Karpas-422 (cell line): ENCODE measurements around the gene CRYBG1. TPM values are rescaled to one million over a fixed set of nuclear protein-coding genes. Genes with fewer than 3 reads are reported as not detected.
A peak's percentile ranks its signal among the peaks of the same experiment; 100 is the strongest.
"Not testable (repeated sequence)": the region's sequence is repeated elsewhere in the genome, so short reads cannot be mapped to it uniquely, and the experiment has no call there.

Experiments used
- DNase-seq: peaks from one replicate; pipeline ENCODE4 v3.0.0-alpha.2; 2015
- H2AFZ ChIP-seq: fragments of 200-600 bp; sonication (generic); 2 replicates; pipeline ENCODE4 v1.6.1; 2014; ENCODE audit warnings: antibody characterized with exemption, low read length, mixed read lengths
- H3K27ac ChIP-seq: fragments of 200-600 bp; sonication (generic); 2 replicates; pipeline ENCODE4 v1.5.1; 2014; ENCODE audit warnings: mild to moderate bottlenecking, low read length, moderate library complexity
- H3K27me3 ChIP-seq: fragments of 200-600 bp; sonication (generic); 2 replicates; pipeline ENCODE4 v1.6.1; 2014; ENCODE audit warnings: low read length, mixed read lengths
- H3K36me3 ChIP-seq: fragments of 200-600 bp; sonication (generic); 2 replicates; pipeline ENCODE4 v1.6.1; 2014; ENCODE audit warnings: low read length, mixed read lengths; ENCODE audit not compliant: insufficient read depth
- H3K4me1 ChIP-seq: fragments of 200-600 bp; sonication (generic); 2 replicates; pipeline ENCODE4 v1.6.1; 2014; ENCODE audit warnings: mild to moderate bottlenecking, low read length, mixed read lengths
- H3K4me2 ChIP-seq: fragments of 200-600 bp; sonication (generic); 2 replicates; pipeline ENCODE4 v1.6.1; 2014; ENCODE audit warnings: low read length, low read depth, mild to moderate bottlenecking; ENCODE audit not compliant: poor library complexity, severe bottlenecking
- H3K4me3 ChIP-seq: fragments of 200-600 bp; sonication (generic); 2 replicates; pipeline ENCODE4 v1.5.1; 2014; ENCODE audit warnings: mild to moderate bottlenecking, antibody characterized with exemption, low read length, mixed read lengths
- H3K79me2 ChIP-seq: fragments of 200-600 bp; sonication (generic); 2 replicates; pipeline ENCODE4 v1.6.1; 2014; ENCODE audit warnings: mild to moderate bottlenecking, low read length, mixed read lengths
- H3K9ac ChIP-seq: fragments of 200-600 bp; sonication (generic); 2 replicates; pipeline ENCODE4 v1.6.0; 2014; ENCODE audit warnings: low read length
- H3K9me2 ChIP-seq: fragments of 200-600 bp; sonication (generic), shearing (Covaris generic); replicated peaks from 2 replicates; pipeline ENCODE4 v1.6.0; 2014; ENCODE audit warnings: mild to moderate bottlenecking, low read length, moderate library complexity; ENCODE audit not compliant: insufficient read depth
- H3K9me3 ChIP-seq: fragments of 300-700, 200-600 bp; sonication (generic); 2 replicates; pipeline ENCODE4 v1.6.1; 2014; ENCODE audit warnings: low read length, mixed read lengths
- H4K20me1 ChIP-seq: fragments of 200-600 bp; sonication (generic); 2 replicates; pipeline ENCODE4 v1.6.1; 2014; ENCODE audit warnings: mild to moderate bottlenecking, antibody characterized with exemption, low read length, low read depth; ENCODE audit not compliant: insufficient read depth
- total RNA-seq: library from RNA; depleted of rRNA; stranded (reverse); fragments of >200 nt; shearing (Covaris generic); gene quantifications from 2 replicates; pipeline ENCODE4 v1.2.3, GENCODE V29; 2014; ENCODE audit warnings: low replicate concordance

Gene CRYBG1
- total RNA-seq, 1 experiment from 2014 or later = 39.3 TPM

- H3K27ac ChIP-seq = no peak overlapping the region
- H3K9me2 ChIP-seq = no peaks in the 10 kb centered on the region
- no peaks in the 10 kb centered on the region for H3K4me1 ChIP-seq
- H3K4me3 ChIP-seq = no peak overlapping the region
- no peak overlapping the region for H3K9ac ChIP-seq
- no peak overlapping the region for H3K4me2 ChIP-seq
- no peaks in the 10 kb centered on the region for H3K27me3 ChIP-seq
- no peak overlapping the region for H2AFZ ChIP-seq
- no peak for DNase-seq
- H4K20me1 ChIP-seq = no peaks in the 10 kb centered on the region
- H3K79me2 ChIP-seq = no peaks in the 10 kb centered on the region
- no peaks in the 10 kb centered on the region for H3K9me3 ChIP-seq
- H3K36me3 ChIP-seq = peaks cover 22% of the 10 kb centered on the region
These were observed 218.8 kb downstream of the CRYBG1 start for GRCh38 chr6:106579281-106579680.

GRCh38 chr6:106581468-106581867 is 221.0 kb downstream of the CRYBG1 start:
- H3K27ac ChIP-seq = no peak overlapping the region
- H3K4me1 ChIP-seq = no peaks in the 10 kb centered on the region
- H4K20me1 ChIP-seq = no peaks in the 10 kb centered on the region
- DNase-seq = no peak
- H3K9ac ChIP-seq = no peak overlapping the region
- no peaks in the 10 kb centered on the region for H3K9me3 ChIP-seq
- H3K4me3 ChIP-seq = no peak overlapping the region
- no peaks in the 10 kb centered on the region for H3K79me2 ChIP-seq
- H3K9me2 ChIP-seq = no peaks in the 10 kb centered on the region
- H3K27me3 ChIP-seq = no peaks in the 10 kb centered on the region
- H2AFZ ChIP-seq = no peak overlapping the region
- peaks cover 26% of the 10 kb centered on the region for H3K36me3 ChIP-seq
- no peak overlapping the region for H3K4me2 ChIP-seq

GRCh38 chr6:106586815-106587415 is 226.4 kb downstream of the CRYBG1 start:
- H3K4me1 ChIP-seq = no peaks in the 10 kb centered on the region
- H3K9ac ChIP-seq = no peak overlapping the region
- H4K20me1 ChIP-seq = no peaks in the 10 kb centered on the region
- no peak overlapping the region for H3K4me2 ChIP-seq
- no peaks in the 10 kb centered on the region for H3K9me3 ChIP-seq
- no peak overlapping the region for H2AFZ ChIP-seq
- no peak for DNase-seq
- no peak overlapping the region for H3K4me3 ChIP-seq
- H3K27ac ChIP-seq = no peak overlapping the region
- H3K36me3 ChIP-seq = peaks cover 33% of the 10 kb centered on the region; the same call in 1 of the 2 replicates
- no peaks in the 10 kb centered on the region for H3K79me2 ChIP-seq
- no peaks in the 10 kb centered on the region for H3K9me2 ChIP-seq
- no peaks in the 10 kb centered on the region for H3K27me3 ChIP-seq

- not testable (repeated sequence) for H3K9me2 ChIP-seq, H3K4me3 ChIP-seq, H3K27ac ChIP-seq, H3K4me1 ChIP-seq, H3K9me3 ChIP-seq, H4K20me1 ChIP-seq, H3K27me3 ChIP-seq, H3K4me2 ChIP-seq, DNase-seq, H2AFZ ChIP-seq, H3K79me2 ChIP-seq, H3K9ac ChIP-seq
- peaks cover 21% of the 10 kb centered on the region; the same call in 1 of the 2 replicates for H3K36me3 ChIP-seq
These were observed 228.4 kb downstream of the CRYBG1 start for GRCh38 chr6:106588937-106589336.

GRCh38 chr6:106591111-106591825 is 230.8 kb downstream of the CRYBG1 start:
- H3K27me3 ChIP-seq = no peaks in the 10 kb centered on the region
- peaks cover 17% of the 10 kb centered on the region; the same call in 1 of the 2 replicates for H3K36me3 ChIP-seq
- no peak overlapping the region for H2AFZ ChIP-seq
- no peak overlapping the region for H3K4me3 ChIP-seq
- H3K79me2 ChIP-seq = no peaks in the 10 kb centered on the region
- H3K9me2 ChIP-seq = no peaks in the 10 kb centered on the region
- no peak overlapping the region for H3K9ac ChIP-seq
- no peaks in the 10 kb centered on the region for H4K20me1 ChIP-seq
- H3K27ac ChIP-seq = no peak overlapping the region
- no peaks in the 10 kb centered on the region for H3K9me3 ChIP-seq
- H3K4me1 ChIP-seq = no peaks in the 10 kb centered on the region
- H3K4me2 ChIP-seq = no peak overlapping the region
- DNase-seq = no peak

- peaks cover 3% of the 10 kb centered on the region; the same call in 1 of the 2 replicates for H3K9me3 ChIP-seq
- no peaks in the 10 kb centered on the region for H3K9me2 ChIP-seq
- H4K20me1 ChIP-seq = no peaks in the 10 kb centered on the region
- no peak overlapping the region for H3K9ac ChIP-seq
- H3K4me3 ChIP-seq = no peak overlapping the region
- H3K27ac ChIP-seq = no peak overlapping the region
- peaks cover 12% of the 10 kb centered on the region for H3K4me1 ChIP-seq
- H3K4me2 ChIP-seq = no peak overlapping the region
- H3K36me3 ChIP-seq = peaks cover 42% of the 10 kb centered on the region
- no peaks in the 10 kb centered on the region for H3K27me3 ChIP-seq
- no peak for DNase-seq
- no peak overlapping the region for H2AFZ ChIP-seq
- no peaks in the 10 kb centered on the region for H3K79me2 ChIP-seq
These were observed 238.9 kb downstream of the CRYBG1 start for GRCh38 chr6:106599440-106599839.

- DNase-seq = no peak
- no peak overlapping the region for H2AFZ ChIP-seq
- H3K9me3 ChIP-seq = peaks cover 3% of the 10 kb centered on the region; the same call in 1 of the 2 replicates
- no peak overlapping the region for H3K27ac ChIP-seq
- peaks cover 4% of the 10 kb centered on the region for H3K79me2 ChIP-seq
- no peaks in the 10 kb centered on the region for H3K27me3 ChIP-seq
- H3K9me2 ChIP-seq = no peaks in the 10 kb centered on the region
- peaks cover 17% of the 10 kb centered on the region for H3K4me1 ChIP-seq
- no peak overlapping the region for H3K4me2 ChIP-seq
- H3K9ac ChIP-seq = no peak overlapping the region
- H3K36me3 ChIP-seq = peaks cover 42% of the 10 kb centered on the region
- no peak overlapping the region for H3K4me3 ChIP-seq
- no peaks in the 10 kb centered on the region for H4K20me1 ChIP-seq
These were observed 239.8 kb downstream of the CRYBG1 start for GRCh38 chr6:106600329-106600728.

- Histone ChIP-seq H3K9me2 (no peaks in the 10 kb centered on the region), H3K27ac (peak overlapping the region; percentile 84), H4K20me1 (no peaks in the 10 kb centered on the region), H3K4me2 (peak overlapping the region; percentile 56), H3K9me3 (no peaks in the 10 kb centered on the region), H3K79me2 (peaks cover 25% of the 10 kb centered on the region), H3K4me1 (peaks cover 67% of the 10 kb centered on the region), H2AFZ (no peak overlapping the region), H3K4me3 (peak overlapping the region; percentile 9; the same call in 1 of the 2 replicates), H3K9ac (no peak overlapping the region), H3K27me3 (no peaks in the 10 kb centered on the region), H3K36me3 (peaks cover 34% of the 10 kb centered on the region; the same call in 1 of the 2 replicates)
- DNase-seq = peak; percentile 93
These were observed 247.7 kb downstream of the CRYBG1 start for GRCh38 chr6:106608080-106608668.
